Liver (tissue), 9 donors: ENCODE data around the gene FAM181A. TPM values are rescaled to one million over a fixed set of nuclear protein-coding genes. Genes with fewer than 3 reads are reported as not detected.

Experiments
- DNase-seq: peaks from one replicate; pipeline ENCODE4 v3.0.0-alpha.2; 2017; ENCODE audit warnings: low spot score
- H3K27ac ChIP-seq, 2 donors: one replicate each; pipeline ENCODE4 v1.7.0; 2013; ENCODE audit warnings: inconsistent platforms in 2 of 2, low read length in 2 of 2, control low read depth in 1 of 2, low read depth in 1 of 2, mild to moderate bottlenecking in 1 of 2
- H3K27me3 ChIP-seq, 4 donors: one replicate each; pipeline versions ENCODE4 v1.6.1 to v1.7.0; 2013; ENCODE audit warnings: low read length in 3 of 4, inconsistent platforms in 1 of 4, mild to moderate bottlenecking in 1 of 4, moderate library complexity in 1 of 4; ENCODE audit not compliant: control insufficient read depth in 4 of 4, insufficient read depth in 4 of 4
- H3K36me3 ChIP-seq, 4 donors: one replicate each; pipeline versions ENCODE4 v1.6.1 to v1.7.0; 2013; ENCODE audit warnings: low read length in 3 of 4, mild to moderate bottlenecking in 3 of 4, low read depth in 1 of 4, moderate library complexity in 1 of 4; ENCODE audit not compliant: control insufficient read depth in 4 of 4, insufficient read depth in 3 of 4
- H3K4me1 ChIP-seq, 4 donors: one replicate each; pipeline versions ENCODE4 v1.6.1 to v1.7.0; 2013; ENCODE audit warnings: low read length in 3 of 4, mild to moderate bottlenecking in 3 of 4, moderate library complexity in 1 of 4; ENCODE audit not compliant: control insufficient read depth in 4 of 4, insufficient read depth in 4 of 4
- H3K4me3 ChIP-seq, 3 donors: one replicate each; pipeline versions ENCODE4 v1.6.1 to v1.7.0; 2013; ENCODE audit warnings: low read length in 3 of 3, control low read depth in 1 of 3, low read depth in 1 of 3, mild to moderate bottlenecking in 1 of 3
- H3K9ac ChIP-seq, 2 donors: one replicate each; pipeline ENCODE4 v1.7.0; 2013; ENCODE audit warnings: low read length in 2 of 2, mild to moderate bottlenecking in 2 of 2, moderate library complexity in 2 of 2, control low read depth in 1 of 2, low read depth in 1 of 2
- H3K9me3 ChIP-seq, 4 donors: one replicate each; pipeline versions ENCODE4 v1.6.1 to v1.7.0; 2013; ENCODE audit warnings: low read length in 3 of 4; ENCODE audit not compliant: control insufficient read depth in 4 of 4
- ATF3 ChIP-seq: IDR thresholded peaks from 2 replicates; pipeline ENCODE4 v1.6.1; 2016; ENCODE audit warnings: antibody characterized with exemption
- CTCF ChIP-seq: fragments of 150-350 bp; IDR thresholded peaks from 2 replicates; pipeline ENCODE4 v1.5.1; 2017; ENCODE audit warnings: improper control_type of control experiment, low read depth, low read length; ENCODE audit not compliant: missing input control
- EGR1 ChIP-seq, 2 donors: IDR thresholded peaks; 2 replicates each; pipeline ENCODE4 v1.6.1; 2016 to 2018; ENCODE audit warnings: antibody characterized with exemption in 2 of 2, low read depth in 2 of 2
- FOXA1 ChIP-seq: IDR thresholded peaks from 2 replicates; pipeline ENCODE4 v1.6.1; 2016; ENCODE audit warnings: antibody characterized with exemption
- FOXA2 ChIP-seq: IDR thresholded peaks from 2 replicates; pipeline ENCODE4 v1.6.1; 2016; ENCODE audit warnings: antibody characterized with exemption
- GABPA ChIP-seq, 2 donors: IDR thresholded peaks in 1 of 2; conservative IDR thresholded peaks in 1 of 2; 2 replicates each; pipeline ENCODE4 v1.6.1; 2016; ENCODE audit warnings: antibody characterized with exemption in 2 of 2, mild to moderate bottlenecking in 1 of 2, moderate library complexity in 1 of 2
- HNF4A ChIP-seq, 2 donors: conservative IDR thresholded peaks; 2 replicates each; pipeline ENCODE4 v1.6.1; 2016; ENCODE audit warnings: antibody characterized with exemption in 2 of 2, mild to moderate bottlenecking in 2 of 2
- HNF4G ChIP-seq: IDR thresholded peaks from 2 replicates; pipeline ENCODE4 v1.6.1; 2016; ENCODE audit warnings: antibody characterized with exemption
- JUND ChIP-seq, 2 donors: IDR thresholded peaks; 2 replicates each; pipeline ENCODE4 v1.6.1; 2016; ENCODE audit warnings: antibody characterized with exemption in 2 of 2
- NR2F2 ChIP-seq: IDR thresholded peaks from 2 replicates; pipeline ENCODE4 v1.6.1; 2016; ENCODE audit warnings: antibody characterized with exemption
- RAD21 ChIP-seq, 2 donors: IDR thresholded peaks; 2 replicates each; pipeline ENCODE4 v1.6.1; 2016; ENCODE audit warnings: antibody characterized with exemption in 2 of 2, mild to moderate bottlenecking in 2 of 2
- RXRA ChIP-seq, 2 donors: IDR thresholded peaks; 2 replicates each; pipeline ENCODE4 v1.6.1; 2017 to 2018; ENCODE audit warnings: antibody characterized with exemption in 2 of 2, mild to moderate bottlenecking in 1 of 2
- SP1 ChIP-seq: IDR thresholded peaks from 2 replicates; pipeline ENCODE4 v1.6.1; 2018; ENCODE audit warnings: antibody characterized with exemption, mild to moderate bottlenecking
- TAF1 ChIP-seq: conservative IDR thresholded peaks from 2 replicates; pipeline ENCODE4 v1.6.1; 2016; ENCODE audit warnings: antibody characterized with exemption, mild to moderate bottlenecking
- YY1 ChIP-seq: IDR thresholded peaks from 2 replicates; pipeline ENCODE4 v1.6.1; 2016; ENCODE audit warnings: antibody characterized with exemption, mild to moderate bottlenecking
- WGBS: extraction: QIAGEN DNeasy Blood & Tissue Kit; methylation state at CpG from one replicate; pipeline ENCODE4 v1.1.7; 2013; 5-methylcytosine and 5-hydroxymethylcytosine counted together
- polyA plus RNA-seq, 2 donors: library from polyadenylated mRNA; stranded (reverse) in 1 of 2; unstranded in 1 of 2; fragments of 200-250 nt in 1 of 2; fragments of >200 nt in 1 of 2; fragmentation: Nextera tagmentation in 1 of 2; extraction: Ambion mirVana in 1 of 2; gene quantifications; one replicate each; pipeline versions ENCODE4 v1.2.1 to v1.2.3, GENCODE V29; 2013 to 2015
- total RNA-seq, 2 donors: library from RNA; depleted of rRNA; stranded (reverse); fragments of >200 nt; gene quantifications; one replicate each; pipeline ENCODE4 v1.2.3, GENCODE V29; 2014
- TF ChIP-seq, protein P1 (sequence below): IDR thresholded peaks from 2 replicates; pipeline ENCODE4 v1.6.1; 2016; ENCODE audit warnings: antibody characterized with exemption
- TF ChIP-seq, protein P2 (sequence below): IDR thresholded peaks from 2 replicates; pipeline ENCODE4 v1.6.1; 2016; ENCODE audit warnings: antibody characterized with exemption
- TF ChIP-seq, protein P3 (sequence below): IDR thresholded peaks from 2 replicates; pipeline ENCODE4 v1.6.1; 2016; ENCODE audit warnings: antibody characterized with exemption, mild to moderate bottlenecking
- donor health status: healthy.
- donor health status: healthy.
- donor health status: healthy.
- donor health status: healthy.
- donor health status: healthy.

The FAM181A gene
- total and polyA plus RNA-seq, 4 donors, result not detected

- TF ChIP-seq RXRA (IDR thresholded peaks at IDR 0.05) (no peak), EGR1 (IDR thresholded peaks at IDR 0.05; ENCODE audit: low read depth in 2 of 2) (no peak), SP1 (no peak)
- Histone ChIP-seq H3K9me3 (no peaks in the 10 kb centered on the region), H3K4me3 (no peak overlapping the region), H3K4me1 (no peaks in the 10 kb centered on the region), H3K9ac (no peak overlapping the region), H3K36me3 (no peaks in the 10 kb centered on the region), H3K27me3 (no peaks in the 10 kb centered on the region), H3K27ac (no peak overlapping the region)
- no peak for DNase-seq
- 86% methylated on average over 8 of the region's 8 CpGs for WGBS
These were observed 3.3 kb downstream of the FAM181A start for GRCh38 chr14:93930296-93930988.

DNA sequence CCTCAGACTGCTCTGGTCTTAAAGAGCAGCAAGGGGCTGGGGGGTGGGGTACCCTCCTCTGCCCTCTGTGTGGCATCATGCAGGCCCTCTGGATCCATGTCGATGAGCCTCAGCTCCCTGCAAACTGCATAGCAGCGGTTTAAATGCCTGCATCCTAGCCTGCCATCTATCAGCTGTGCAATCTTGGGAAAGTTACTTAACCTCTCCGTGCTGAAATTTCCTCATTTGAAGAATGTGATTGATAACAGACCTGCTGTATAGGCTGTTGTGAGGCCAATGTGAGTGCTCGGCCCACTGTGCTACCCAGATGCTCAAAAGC is 3.8 kb downstream of the FAM181A start:
- Histone ChIP-seq H3K4me3 (no peak overlapping the region), H3K36me3 (no peaks in the 10 kb centered on the region), H3K9me3 (no peaks in the 10 kb centered on the region), H3K4me1 (no peaks in the 10 kb centered on the region), H3K27me3 (no peaks in the 10 kb centered on the region), H3K27ac (no peak overlapping the region), H3K9ac (no peak overlapping the region)
- 84% methylated on average over 4 of the region's 4 CpGs for WGBS
- DNase-seq, result no peak
- TF ChIP-seq, protein P1, sequence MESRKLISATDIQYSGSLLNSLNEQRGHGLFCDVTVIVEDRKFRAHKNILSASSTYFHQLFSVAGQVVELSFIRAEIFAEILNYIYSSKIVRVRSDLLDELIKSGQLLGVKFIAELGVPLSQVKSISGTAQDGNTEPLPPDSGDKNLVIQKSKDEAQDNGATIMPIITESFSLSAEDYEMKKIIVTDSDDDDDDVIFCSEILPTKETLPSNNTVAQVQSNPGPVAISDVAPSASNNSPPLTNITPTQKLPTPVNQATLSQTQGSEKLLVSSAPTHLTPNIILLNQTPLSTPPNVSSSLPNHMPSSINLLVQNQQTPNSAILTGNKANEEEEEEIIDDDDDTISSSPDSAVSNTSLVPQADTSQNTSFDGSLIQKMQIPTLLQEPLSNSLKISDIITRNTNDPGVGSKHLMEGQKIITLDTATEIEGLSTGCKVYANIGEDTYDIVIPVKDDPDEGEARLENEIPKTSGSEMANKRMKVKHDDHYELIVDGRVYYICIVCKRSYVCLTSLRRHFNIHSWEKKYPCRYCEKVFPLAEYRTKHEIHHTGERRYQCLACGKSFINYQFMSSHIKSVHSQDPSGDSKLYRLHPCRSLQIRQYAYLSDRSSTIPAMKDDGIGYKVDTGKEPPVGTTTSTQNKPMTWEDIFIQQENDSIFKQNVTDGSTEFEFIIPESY, result no peak
- TF ChIP-seq JUND (IDR thresholded peaks at IDR 0.05), result no peak
- no peak for TF ChIP-seq GABPA (IDR thresholded peaks at IDR 0.05 in 1 of 2, conservative IDR thresholded peaks at IDR 0.05 in 1 of 2)
- TF ChIP-seq YY1, result no peak
- TF ChIP-seq HNF4G, result no peak
- TF ChIP-seq FOXA2, result no peak
- TF ChIP-seq CTCF, result no peak
- no peak for TF ChIP-seq RAD21 (IDR thresholded peaks at IDR 0.05)
- TF ChIP-seq NR2F2, result no peak
- no peak for TF ChIP-seq HNF4A (conservative IDR thresholded peaks at IDR 0.05)
- TF ChIP-seq EGR1 (IDR thresholded peaks at IDR 0.05; ENCODE audit: low read depth in 2 of 2), result no peak
- no peak for TF ChIP-seq FOXA1
- TF ChIP-seq, protein P2, sequence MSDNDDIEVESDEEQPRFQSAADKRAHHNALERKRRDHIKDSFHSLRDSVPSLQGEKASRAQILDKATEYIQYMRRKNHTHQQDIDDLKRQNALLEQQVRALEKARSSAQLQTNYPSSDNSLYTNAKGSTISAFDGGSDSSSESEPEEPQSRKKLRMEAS, result no peak
- TF ChIP-seq ATF3, result no peak
- no peak for TF ChIP-seq SP1
- TF ChIP-seq, protein P3, sequence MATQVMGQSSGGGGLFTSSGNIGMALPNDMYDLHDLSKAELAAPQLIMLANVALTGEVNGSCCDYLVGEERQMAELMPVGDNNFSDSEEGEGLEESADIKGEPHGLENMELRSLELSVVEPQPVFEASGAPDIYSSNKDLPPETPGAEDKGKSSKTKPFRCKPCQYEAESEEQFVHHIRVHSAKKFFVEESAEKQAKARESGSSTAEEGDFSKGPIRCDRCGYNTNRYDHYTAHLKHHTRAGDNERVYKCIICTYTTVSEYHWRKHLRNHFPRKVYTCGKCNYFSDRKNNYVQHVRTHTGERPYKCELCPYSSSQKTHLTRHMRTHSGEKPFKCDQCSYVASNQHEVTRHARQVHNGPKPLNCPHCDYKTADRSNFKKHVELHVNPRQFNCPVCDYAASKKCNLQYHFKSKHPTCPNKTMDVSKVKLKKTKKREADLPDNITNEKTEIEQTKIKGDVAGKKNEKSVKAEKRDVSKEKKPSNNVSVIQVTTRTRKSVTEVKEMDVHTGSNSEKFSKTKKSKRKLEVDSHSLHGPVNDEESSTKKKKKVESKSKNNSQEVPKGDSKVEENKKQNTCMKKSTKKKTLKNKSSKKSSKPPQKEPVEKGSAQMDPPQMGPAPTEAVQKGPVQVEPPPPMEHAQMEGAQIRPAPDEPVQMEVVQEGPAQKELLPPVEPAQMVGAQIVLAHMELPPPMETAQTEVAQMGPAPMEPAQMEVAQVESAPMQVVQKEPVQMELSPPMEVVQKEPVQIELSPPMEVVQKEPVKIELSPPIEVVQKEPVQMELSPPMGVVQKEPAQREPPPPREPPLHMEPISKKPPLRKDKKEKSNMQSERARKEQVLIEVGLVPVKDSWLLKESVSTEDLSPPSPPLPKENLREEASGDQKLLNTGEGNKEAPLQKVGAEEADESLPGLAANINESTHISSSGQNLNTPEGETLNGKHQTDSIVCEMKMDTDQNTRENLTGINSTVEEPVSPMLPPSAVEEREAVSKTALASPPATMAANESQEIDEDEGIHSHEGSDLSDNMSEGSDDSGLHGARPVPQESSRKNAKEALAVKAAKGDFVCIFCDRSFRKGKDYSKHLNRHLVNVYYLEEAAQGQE, result no peak
- no peak for TF ChIP-seq TAF1
- TF ChIP-seq RXRA (IDR thresholded peaks at IDR 0.05), result no peak
